GM12874 (cell line): ENCODE results near the gene SULT2B1.

ENCODE experiments used
- CTCF ChIP-seq: IDR thresholded peaks from 2 replicates; pipeline ENCODE4 v1.5.1; 2011; ENCODE audit warnings: low read depth, mild to moderate bottlenecking, control low read depth, low read length, moderate library complexity; ENCODE audit not compliant: insufficient read depth

The SULT2B1 gene

GRCh38 chr19:48633148-48634035, 81.4 kb downstream of the SULT2B1 start:
- no peak for TF ChIP-seq CTCF

DNA sequence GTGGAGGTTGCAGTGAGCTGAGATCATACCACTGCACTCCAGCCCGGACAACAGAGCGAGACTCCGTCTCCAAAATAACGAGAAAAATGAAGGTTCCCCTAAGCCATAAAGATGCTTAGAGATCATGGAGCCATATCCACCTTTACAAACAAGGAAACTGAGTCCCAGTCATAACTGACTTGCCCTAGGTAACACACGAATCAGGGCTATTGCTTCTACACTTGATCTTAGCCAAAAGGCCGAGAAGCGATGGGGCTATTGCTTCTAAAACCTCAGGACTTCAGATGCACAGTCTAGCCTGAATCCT, 82.0 kb downstream of the SULT2B1 start:
- no peak for TF ChIP-seq CTCF

GRCh38 chr19:48634424-48635262, 82.7 kb downstream of the SULT2B1 start:
- TF ChIP-seq CTCF, result no peak

DNA sequence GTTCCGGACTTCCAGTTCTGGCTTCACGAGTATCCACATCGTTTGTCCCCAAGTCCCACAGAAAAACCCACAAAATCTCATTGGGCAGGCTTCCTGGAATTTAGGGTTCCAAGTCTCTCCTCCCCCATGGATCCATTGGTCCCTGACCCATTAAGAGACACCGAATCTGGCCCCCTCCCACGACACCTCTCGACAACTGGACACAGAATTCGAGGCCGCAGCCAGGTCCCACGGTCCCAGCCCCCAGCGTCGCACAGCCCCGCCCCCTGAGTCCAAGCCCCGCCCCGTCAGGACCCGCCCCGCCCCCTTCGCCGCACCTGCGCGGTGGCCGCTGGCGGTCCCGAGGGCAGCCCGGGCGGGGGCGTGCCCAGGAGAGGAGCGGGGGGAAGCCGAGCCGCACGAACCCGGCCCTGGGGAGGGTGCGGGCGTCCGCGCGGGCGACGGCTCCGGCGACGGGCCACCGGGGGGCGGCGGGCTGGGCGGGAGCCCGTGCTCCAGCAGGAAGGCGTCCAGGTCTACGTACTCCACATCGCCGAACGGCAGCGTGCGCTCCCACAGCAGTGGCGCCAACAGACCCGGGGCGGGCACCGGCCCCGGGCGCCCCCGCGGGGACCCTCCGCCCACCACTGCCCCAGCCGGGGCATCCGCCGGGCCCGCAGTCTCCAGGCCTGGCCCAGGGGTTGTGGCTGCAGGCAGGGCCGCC, 83.4 kb downstream of the SULT2B1 start:
- TF ChIP-seq CTCF, result no peak

DNA sequence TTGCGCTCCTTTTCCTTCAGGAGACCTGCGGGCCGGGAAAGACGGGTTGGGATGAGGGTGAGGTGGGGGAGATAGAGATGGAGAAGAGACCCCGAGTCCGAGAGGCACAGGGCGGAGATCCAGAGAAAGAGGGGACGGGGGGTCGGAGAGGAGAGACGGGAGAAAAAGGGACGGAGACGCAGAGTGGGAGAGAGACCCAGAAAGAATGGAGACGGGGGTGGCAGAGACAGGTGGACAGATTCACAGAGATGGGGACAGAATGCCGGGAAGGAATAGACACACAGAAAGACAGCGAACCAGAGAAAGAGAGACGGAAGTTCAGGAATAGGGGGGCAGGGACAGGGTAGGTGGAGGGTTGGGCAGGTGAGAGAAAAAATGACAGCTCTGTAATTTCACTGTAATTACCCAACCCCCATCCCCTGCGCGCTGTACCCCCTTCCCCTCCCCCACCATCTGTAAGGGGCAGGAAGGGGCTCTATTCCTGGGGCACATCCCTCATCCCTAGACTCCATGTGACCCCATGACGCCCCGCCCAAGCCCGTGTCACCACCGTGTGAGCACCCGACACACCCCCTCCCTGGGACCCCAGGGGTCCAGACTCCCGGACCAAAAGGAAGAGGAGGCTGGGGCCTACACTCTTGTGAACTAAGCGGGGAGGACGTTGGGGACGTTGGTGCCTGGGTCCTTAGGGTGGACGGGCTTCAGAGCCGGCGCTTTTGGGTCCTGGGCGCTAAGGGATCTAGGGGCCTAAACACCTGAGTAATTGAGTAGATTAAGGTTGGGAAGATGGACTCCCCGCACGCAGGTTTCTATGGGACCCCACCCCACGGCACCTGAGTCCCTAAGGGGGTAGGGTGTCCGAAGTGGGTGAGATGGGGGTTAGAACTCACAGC, 84.2 kb downstream of the SULT2B1 start:
- TF ChIP-seq CTCF, result no peak

GRCh38 chr19:48636859-48637448, 85.0 kb downstream of the SULT2B1 start, which contains the start of gene DBP:
Gene DBP (minus strand): TSS chr19:48637379. CDS start chr19:48636994, 385 bp downstream.
- peak; percentile 37 for TF ChIP-seq CTCF
